Measurements from ENCODE around the gene TNFRSF14.

The TNFRSF14 gene

DNA sequence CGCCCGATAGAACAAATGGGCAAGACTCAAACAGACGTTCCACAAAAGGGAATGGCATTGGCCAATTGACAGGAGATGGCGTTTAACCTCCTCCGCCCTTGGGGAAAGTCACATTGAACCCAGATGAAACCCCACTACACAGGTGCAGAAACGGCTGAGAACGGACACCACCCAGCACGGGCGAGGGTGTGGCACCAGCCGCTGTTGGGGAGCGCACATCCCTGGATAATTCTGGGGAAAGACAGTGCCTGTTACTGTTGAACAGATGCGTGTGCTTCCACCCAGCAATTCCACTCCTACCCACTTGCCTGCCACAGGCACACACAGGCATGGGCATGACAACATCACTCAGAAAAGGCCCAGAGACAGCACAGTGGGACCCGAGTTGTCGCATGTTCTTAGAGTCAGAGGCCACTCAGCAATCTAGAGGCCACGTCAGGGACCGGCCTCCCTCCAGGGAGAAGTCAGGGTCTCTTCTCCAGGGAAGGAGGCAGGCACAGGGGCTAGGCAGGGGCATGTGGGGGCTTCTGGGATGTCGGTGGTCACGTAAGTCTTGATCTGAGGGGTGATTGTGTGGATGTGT lies 45.6 kb downstream of the TNFRSF14 start:
- H3K27ac ChIP-seq = no peak overlapping the region
- no peak for TF ChIP-seq ZFX (IDR thresholded peaks at IDR 0.05)
- TF ChIP-seq, protein P1, sequence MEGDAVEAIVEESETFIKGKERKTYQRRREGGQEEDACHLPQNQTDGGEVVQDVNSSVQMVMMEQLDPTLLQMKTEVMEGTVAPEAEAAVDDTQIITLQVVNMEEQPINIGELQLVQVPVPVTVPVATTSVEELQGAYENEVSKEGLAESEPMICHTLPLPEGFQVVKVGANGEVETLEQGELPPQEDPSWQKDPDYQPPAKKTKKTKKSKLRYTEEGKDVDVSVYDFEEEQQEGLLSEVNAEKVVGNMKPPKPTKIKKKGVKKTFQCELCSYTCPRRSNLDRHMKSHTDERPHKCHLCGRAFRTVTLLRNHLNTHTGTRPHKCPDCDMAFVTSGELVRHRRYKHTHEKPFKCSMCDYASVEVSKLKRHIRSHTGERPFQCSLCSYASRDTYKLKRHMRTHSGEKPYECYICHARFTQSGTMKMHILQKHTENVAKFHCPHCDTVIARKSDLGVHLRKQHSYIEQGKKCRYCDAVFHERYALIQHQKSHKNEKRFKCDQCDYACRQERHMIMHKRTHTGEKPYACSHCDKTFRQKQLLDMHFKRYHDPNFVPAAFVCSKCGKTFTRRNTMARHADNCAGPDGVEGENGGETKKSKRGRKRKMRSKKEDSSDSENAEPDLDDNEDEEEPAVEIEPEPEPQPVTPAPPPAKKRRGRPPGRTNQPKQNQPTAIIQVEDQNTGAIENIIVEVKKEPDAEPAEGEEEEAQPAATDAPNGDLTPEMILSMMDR (conservative IDR thresholded peaks at IDR 0.05) = no peak

DNA sequence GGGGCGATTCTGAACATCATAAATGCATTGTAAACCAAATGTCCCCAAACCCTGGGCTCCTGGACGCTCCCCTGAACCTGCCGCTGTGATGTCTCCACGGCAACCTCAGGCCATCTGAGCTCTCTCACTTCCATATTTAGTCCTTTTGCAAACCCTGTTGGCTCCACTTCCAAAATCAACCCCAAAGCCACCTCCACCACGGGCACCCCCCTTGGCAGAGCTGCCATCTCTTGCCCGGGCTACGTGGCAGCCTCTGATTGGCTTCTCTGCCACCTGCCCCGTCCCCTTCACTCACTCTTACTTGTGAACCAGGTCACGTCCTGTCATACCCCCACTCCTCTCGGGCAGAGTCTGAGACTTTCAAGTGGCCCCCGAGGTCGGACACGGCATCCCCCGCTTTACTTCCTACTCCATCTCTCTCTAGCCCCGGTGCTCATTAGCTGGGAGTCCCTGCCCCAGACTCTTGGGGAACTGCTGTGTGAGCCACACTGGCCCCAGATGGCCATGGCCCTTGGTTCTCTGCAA lies 46.2 kb downstream of the TNFRSF14 start:
- H3K27ac ChIP-seq = no peak overlapping the region
- no peak for TF ChIP-seq ZFX (IDR thresholded peaks at IDR 0.05)
- TF ChIP-seq, protein P1 (conservative IDR thresholded peaks at IDR 0.05) = no peak

DNA sequence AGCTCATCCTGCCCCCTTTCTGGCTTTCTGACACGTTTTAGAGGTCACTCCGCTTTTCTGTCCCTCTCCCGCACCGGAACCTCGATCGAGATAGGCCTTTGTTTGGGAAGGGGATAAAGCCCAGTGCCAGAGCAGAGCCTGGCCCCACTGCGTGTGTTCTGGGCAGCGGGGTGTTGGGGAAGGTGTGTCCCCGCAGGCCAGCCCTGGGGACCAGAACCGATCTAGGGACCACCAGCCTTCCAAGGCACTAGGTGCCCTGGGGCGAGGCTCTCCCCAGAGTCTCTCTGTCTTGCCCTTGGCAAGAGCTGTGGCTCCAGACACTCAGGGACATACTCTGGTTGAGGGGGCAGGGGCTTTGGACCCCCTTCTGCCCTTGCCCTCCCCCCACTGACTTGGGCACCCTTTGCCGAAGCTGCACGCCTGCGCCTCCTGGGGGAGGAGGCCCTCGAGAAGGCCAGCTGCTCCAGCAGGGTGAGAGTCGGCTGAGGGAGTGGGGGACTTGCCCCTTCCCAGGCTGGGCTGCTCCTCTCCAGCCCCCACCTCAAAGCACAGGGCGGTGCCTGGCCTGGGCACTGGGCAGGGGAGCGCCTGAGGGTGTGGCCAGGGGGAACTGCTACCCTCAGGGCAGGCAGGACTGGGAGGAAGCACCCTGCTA lies 46.8 kb downstream of the TNFRSF14 start:
- no peak overlapping the region for H3K27ac ChIP-seq

DNA sequence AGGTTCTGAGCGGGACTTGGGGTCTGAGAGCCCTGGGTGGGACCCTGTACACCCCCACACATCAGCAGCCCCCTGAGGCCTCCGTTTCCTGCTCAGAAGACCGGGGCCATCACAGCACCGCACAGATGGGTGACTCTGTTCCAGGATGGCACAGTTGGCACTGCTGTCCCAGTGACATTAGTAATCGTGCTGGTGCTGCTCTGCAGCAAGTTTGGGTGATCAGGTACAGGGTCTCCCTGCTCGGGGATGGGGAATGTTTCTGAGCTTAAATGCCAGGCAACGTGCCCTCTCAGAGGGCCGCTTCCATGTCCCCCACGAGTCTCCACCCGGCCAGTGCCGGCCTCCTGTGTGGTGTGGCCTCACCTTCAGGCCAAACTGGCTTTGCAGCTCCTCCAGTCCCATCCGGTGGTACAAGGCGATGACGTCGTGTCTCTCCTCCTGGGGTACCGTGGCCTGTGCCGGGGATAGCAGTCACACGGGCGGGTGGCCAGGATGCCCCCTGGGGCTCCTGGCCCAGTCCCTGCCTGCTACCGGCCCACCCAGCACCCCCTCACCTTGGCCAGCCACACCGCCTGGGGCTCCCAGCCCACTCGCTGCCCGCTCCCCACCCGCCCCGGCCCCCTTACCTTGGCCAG lies 47.5 kb downstream of the TNFRSF14 start:
- TF ChIP-seq ZFX (IDR thresholded peaks at IDR 0.05) = no peak
- TF ChIP-seq, protein P1 (conservative IDR thresholded peaks at IDR 0.05) = no peak
- no peak overlapping the region for H3K27ac ChIP-seq

More for the DNA sequence above, 46.8 kb downstream of the TNFRSF14 start:
- TF ChIP-seq ZFX (IDR thresholded peaks at IDR 0.05) = no peak
- TF ChIP-seq, protein P1 (conservative IDR thresholded peaks at IDR 0.05) = no peak

DNA sequence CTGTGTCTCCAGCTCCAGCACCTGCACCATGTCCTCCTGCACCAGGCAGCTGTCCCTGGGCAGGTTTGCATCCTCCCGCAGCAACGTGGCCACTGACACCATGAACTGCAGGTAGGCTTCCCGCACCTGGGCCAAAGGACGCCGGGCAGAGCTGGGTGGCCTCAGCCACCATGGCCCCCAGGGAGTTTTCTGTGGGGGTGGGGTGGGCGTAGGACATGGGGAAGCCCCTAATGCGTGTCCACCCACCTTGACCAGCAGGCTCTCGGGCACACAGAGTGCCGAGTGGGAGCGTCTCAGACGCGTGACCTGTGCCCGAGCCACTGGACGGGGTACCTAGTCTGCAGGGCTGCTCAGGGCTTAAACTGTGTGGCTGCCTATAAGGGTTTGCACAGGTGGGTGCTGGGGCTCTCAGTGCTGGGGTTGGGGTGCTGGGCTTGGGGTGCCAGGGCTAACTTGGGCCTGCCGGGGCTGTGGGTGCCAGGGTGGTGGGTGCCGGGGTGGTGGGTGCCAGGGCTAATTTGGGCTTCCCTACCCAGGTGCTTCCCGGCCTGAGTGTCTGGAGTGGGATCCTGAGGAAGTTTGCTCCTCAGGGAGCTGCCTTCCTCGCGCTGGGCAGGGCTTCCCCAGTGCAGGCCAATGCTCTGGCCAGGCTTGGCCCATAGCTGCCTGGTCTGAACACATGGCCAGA lies 48.1 kb downstream of the TNFRSF14 start:
- no peak overlapping the region for H3K27ac ChIP-seq
- no peak for TF ChIP-seq ZFX (IDR thresholded peaks at IDR 0.05)
- TF ChIP-seq, protein P1 (conservative IDR thresholded peaks at IDR 0.05) = no peak

DNA sequence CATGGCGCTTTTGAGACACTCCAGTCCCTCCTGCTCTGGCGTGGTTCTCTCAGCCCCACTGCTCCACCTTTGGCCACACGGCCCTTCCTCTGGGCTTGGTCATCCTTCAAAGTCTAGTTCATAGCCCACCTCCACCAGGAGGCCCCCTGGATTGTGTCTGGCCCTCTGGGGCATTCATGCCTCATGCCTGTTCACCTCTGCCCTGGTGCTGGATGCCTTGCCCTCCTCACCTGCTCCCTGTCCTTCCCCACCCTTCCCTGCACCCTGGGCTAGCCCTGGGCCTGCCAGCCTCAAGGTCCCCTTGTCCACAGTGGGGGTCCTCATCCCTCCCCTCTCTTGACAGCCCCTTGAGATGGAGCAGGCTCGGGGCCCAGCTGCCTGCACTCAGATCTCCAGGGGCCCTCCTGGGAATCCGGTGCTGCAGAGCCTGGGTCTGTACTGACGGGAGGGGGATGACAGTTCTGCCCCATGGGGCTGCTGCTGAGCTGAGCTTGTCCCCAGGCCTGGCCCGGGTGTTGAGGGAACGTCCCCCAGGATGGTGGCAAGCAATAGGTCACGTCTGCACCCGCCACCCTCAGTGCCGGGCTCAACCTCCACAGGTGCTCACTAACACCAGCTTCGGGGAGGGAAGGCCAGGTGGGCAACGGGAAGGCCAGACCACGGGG lies 48.8 kb downstream of the TNFRSF14 start:
- H3K27ac ChIP-seq = no peak overlapping the region
- no peak for TF ChIP-seq ZFX (IDR thresholded peaks at IDR 0.05)
- TF ChIP-seq, protein P1 (conservative IDR thresholded peaks at IDR 0.05) = no peak
